UCSD-AML1 (cell line): Measurements from ENCODE around the gene MYO1D.
"Not testable (repeated sequence)": the region's sequence is repeated elsewhere in the genome, so short reads cannot be mapped to it uniquely, and the experiment has no call there.

Source experiments
- DNase-seq: peaks from one replicate; lab custom pipeline; 2025; ENCODE audit not compliant: unreplicated experiment; lab: John Stamatoyannopoulos, UW

MYO1D gene

DNA sequence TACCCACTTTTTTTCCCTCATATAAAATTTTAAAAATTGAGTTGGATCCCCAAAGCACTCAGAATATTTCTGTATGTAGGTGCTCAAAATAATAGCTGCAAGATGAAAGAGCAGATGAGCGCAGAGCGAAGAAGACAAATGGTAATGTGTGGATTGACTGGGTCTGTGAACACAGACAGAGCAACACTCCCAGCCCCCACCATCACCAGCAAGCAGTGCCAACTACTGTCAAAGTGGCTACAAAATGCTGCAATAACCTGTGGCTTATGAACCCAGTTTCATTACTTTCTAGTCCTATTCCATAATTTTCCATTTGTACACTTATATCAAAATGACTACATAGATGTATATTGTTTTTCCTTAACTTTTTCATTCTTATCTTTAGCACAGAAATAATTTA is 137.2 kb downstream of the MYO1D start:
- no peak for DNase-seq

DNA sequence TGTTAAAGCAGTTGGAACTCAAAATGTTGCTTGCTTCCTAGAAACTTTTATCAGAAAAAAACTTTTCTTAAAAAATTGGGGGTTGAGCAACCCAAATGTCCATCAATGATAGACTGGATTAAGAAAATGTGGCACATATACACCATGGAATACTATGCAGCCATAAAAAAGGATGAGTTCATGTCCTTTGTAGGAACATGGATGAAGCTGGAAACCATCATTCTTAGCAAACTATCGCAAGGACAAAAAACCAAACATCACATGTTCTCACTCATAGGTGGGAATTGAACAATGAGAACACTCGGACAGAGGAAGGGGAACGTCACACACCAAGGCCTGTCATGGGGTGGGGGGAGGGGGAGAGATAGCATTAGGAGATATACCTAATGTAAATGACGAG is 137.8 kb downstream of the MYO1D start:
- not testable (repeated sequence) for DNase-seq

DNA sequence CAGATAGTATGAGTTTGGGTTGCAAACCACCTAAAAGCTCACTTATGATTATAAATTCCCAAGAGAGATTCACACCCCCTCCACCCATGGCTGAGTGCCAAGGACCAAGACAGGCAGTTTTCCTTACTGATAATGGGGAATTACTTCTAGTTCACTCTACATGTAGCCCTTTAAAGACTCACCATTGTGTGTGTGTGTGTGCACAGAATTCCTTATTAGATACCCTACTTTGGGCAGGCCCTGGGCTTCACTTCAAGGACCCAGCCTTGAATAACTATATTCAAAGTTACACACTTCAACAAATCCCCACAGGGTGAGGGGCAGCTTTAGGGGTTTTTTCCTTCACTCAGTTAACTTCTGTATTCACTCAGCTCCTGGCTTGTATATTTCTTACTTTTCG is 143.5 kb downstream of the MYO1D start:
- no peak for DNase-seq

DNA sequence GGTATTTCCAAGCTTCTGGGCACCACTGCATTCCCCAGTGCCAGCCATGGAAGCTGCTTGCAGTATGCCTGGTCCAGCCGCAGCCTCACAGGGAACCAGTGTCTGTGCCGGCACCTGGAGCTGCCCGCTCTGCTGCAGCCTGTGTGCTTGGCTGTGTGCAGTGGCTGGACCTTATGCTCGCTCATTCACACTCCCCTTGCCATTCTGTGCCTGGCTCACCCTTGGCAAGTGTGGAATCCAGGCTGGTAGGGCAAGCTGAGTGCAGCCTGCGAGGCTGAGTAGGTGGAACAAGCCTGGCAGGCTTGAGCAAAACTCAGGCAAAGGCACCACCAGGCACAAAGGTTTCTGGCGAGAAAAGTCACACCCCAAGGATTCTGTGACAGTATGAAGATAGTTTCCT is 144.0 kb downstream of the MYO1D start:
- no peak for DNase-seq

DNA sequence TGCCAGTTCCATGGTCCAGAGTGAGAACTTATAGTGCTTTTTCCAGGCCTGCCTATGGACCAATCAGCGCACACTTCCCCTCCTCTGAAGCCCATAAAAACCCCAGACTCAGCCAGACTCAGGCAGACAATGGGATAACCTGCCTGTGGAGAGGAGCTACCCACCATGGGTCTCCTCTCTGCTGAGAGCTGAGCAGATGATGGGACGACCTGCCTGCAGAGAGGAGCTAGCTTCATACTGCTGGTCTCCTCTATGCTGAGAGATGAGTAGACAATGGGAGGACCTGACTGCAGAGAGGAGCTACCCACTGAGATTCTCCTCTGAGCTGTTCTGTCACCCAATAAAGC is 144.7 kb downstream of the MYO1D start:
- no peak for DNase-seq

DNA sequence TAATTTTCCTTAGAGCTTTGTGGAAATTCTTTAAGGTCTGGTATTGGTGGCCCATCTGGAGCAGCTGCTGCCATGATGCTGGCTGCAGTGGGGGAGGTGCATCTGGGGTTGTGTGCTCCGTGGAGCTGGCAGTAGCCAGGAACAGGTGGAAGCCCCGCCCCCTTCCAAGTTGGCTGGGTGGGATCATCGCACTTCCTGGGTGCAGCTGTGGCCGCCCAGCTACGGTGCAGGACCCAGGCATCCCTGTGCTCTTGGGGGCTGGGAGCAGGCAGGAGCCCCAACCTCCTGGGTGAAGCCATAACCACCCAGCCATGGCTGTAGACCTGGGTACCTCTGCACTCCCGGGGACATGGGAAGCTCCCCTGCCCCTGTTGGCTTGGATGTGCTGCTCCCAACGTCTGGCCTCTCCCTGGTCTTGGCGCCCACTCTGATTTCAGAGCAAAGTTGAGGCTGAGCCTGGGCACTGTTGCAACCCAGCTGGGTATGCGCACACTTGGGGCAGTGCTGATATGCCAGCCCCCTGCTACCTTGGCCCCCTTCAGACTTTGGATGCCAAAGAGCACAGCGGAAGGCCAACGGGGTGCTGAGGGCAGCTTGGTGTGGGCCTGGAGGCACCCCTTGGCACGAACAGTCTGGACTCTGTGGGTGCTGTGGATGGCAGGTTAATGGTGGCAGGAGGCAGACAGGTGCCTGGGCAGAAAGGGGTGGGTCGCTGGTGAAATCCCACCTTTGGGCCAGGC is 145.2 kb downstream of the MYO1D start:
- DNase-seq, result no peak

DNA sequence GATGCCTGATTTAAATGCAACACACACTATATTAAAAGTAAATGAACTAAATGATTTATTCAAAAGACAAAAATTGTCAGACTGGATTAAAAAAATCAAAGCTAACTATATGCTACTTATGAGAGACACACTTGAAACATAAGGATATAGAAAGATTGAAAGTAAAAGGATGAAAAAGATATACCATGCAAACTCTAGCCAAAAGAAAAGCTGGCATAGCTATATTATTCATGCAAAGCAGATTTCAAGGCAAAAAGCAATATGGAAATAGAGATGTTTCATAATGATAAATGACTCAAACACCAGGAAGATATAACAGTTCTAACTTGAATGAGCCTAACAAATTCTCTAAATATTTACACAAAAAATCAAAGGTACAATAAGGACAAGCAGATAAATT is 149.2 kb downstream of the MYO1D start:
- DNase-seq, result no peak

DNA sequence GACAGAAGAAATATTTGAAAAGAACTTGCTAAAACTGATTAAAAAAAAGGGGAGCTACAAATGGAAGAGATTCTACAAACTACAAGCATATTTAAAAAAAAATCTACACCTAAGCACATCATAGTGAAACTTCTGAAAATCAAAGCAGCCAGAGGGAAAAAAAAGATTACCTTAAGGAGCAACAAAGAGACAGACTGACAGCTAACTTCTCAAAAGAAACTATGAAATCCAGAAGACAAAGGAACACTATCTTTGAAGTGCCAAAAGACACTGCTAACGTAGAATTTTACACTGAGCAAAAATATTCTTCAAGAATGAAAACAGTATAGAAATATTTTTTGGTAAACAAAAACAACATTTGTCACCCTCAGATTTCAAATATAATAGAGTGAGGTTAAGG is 151.2 kb downstream of the MYO1D start:
- DNase-seq, result no peak

DNA sequence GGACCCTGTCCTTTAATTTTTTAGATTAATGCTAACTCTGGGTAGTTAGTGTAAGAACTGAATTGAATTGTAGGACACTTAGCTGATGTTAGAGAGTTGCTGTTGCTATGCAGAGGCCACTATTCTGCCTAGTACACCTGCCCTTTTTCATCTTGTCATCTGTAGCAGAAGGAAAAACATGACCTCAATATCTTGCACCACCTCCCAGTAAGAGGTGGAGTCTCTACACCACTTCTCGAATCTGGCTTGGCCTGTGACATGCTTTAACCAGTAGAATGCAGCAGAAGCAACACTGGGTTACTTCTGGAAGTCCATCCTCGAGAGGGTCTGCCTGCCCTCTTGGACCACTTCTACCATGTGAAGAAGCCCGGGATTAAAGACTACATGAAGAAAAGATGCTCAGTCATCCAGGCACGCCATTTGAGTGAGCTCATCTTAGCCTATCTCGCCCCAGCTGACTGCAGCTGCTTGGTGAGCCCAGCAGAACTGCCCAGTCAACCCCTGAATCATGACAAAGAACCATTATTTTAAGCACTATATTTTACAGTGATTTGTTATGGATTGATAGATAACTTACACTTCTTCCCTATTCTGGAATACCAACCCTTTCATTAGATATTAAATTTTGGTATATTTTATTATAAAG is 153.5 kb downstream of the MYO1D start:
- no peak for DNase-seq

DNA sequence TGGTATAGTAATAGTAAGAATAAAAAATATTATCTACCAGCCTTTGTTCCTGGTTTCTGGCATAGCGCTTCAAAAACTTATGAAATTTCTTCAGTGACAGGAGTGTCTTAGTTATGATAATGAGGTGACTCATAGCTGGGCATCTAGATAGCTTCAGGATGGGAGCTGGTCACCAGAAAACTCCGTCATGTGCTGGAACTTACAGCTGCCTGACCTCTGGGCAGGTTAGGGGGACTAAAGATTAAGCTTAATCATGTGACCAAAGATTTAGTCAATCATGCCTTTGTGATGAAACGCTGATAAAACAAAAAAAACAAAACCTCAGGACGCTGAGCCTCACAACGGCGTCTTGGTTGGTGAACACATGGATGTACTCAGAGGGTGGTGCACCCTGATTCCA is 154.2 kb downstream of the MYO1D start:
- DNase-seq, result no peak

DNA sequence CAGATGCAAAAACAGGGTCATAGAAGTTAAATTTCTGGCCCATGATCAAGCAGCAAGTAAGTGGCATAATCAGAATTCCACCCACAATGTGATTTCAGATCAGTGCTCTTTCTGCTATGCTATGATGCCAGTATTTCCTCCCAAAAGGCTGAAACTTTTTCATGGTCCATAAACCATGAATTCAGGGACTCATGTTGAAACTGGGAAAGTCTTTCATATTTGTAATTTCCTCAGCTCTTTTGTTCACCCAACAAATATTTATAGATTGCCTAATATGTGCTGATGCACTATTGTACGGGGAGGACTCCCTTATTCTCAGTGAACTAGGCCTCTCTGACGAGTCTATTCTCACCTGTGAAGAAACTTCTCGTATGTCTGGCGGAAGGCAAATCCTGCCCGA is 156.3 kb downstream of the MYO1D start:
- DNase-seq, result no peak

DNA sequence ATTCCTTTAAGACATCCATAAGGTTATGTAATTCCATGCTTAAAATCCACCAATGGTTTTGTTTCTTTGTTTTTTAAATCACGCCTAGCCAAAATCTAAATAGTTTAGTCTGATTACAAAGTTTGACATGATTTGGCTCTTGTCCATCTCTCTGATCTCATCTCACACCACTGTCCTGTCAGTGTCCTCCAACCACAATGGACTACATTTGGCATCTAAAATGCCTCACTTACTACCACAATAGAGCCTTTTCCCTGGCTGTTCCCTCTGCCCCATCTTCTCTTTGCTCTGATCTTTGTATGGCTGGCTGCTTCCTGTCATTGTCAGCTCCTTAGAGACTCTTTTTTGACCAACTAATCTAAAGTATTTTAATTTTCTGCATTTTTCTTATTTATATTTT is 157.2 kb downstream of the MYO1D start:
- DNase-seq, result no peak

DNA sequence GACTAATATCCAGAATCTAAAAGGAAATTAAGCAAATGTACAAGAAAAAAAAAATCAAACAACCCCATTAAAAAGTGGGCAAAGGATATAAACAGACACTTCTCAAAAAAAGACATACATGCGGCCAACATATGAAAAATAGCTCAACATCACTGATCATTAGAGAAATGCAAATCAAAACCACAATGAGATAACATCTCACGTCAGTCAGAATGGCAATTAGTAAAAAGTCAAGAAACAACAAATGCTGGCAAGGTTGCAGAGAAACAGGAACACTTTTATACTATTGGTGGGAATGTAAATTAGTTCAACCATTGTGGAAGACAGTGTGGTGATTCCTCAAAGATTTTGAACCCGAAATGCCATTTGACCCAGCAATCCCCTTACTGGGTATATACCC is 162.0 kb downstream of the MYO1D start:
- DNase-seq, result not testable (repeated sequence)

DNA sequence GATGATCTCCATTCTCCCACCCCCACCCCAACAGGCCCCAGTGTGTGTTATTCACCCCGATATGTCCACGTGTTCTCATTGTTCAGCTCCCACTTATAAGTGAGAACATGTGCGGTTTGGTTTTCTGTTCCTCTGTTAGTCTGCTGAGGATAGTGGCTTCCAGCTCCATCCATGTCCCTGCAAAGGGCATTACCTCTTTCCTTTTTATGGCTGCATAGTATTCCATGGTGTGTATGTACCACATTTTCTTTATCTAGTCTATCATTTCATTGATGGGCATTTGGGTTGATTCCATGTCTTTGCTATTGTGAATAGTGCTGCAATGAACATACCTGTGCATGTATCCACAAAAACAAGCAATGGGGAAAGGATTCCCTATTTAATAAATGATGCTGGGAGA is 162.7 kb downstream of the MYO1D start:
- DNase-seq, result not testable (repeated sequence)

DNA sequence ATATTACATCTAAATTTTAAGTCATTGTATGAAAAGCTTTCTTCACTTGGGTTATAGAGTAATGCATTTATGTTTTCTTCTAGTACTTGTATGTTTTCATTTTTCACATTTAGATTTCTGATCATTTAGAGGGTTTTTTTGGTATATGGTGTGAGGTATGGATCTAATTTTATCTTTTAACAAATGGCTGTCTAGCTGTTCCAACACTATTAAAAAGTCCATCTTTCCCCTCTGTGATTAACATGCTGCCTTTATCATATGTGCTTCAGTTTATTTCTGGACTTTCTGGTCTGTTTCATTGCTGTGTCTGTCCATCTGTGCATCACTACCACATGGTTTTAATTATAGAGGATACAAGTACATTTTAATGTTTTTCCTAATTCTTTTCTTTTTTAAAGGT is 163.8 kb downstream of the MYO1D start:
- no peak for DNase-seq

DNA sequence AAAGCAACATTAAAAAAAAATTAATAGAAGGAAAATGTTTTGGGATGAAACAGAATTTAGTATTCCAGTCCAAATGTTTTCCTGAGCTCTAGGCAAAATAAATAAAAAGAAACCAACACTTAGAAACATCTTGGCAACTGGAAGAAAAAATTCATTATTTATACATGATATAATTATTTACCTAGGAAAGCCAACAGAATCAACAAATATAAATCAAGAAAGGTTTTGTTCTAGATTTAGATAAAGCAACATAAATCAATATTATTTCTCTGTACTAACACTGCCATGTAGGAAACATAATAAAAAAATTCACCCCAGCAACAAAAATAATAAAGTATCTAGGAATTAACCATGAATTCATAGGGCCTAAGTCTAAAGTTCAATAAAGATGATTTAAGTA is 167.4 kb downstream of the MYO1D start:
- no peak for DNase-seq

DNA sequence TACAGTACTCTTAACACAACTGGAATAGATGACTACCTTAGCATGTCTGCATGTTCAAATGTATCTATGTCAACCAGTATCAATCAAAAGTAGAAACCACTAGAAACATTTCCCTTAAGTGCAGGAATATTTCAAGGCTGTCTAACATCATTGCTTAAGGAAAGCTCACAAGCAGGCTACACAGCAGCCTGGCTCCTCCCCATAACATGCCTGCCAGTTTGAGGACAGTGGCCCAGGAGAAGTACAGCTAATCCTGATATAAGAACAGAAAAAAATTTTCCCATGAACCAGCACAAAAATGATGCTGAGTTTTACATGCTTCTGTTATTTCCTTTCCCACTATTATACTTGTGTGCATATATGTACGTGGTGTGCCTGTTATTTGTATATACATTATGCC is 175.1 kb downstream of the MYO1D start:
- DNase-seq, result no peak

DNA sequence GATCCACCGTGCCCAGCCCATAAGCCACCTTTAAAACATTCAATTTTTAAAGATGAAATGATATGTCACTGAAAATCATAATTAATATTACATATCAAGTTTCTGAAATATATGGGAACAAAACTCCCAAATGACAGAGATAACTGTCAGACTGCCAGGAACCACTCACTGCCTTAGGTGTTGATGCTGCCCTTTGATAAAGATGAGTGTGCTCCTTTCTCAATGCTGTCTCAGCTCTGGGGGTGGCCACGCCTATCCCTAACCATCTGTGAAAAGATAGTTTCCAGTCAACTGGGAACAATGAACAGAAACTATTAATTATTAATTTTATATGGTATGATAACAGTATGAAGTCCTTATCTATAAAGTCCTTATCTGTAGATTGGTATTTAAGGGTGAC is 177.7 kb downstream of the MYO1D start:
- no peak for DNase-seq

DNA sequence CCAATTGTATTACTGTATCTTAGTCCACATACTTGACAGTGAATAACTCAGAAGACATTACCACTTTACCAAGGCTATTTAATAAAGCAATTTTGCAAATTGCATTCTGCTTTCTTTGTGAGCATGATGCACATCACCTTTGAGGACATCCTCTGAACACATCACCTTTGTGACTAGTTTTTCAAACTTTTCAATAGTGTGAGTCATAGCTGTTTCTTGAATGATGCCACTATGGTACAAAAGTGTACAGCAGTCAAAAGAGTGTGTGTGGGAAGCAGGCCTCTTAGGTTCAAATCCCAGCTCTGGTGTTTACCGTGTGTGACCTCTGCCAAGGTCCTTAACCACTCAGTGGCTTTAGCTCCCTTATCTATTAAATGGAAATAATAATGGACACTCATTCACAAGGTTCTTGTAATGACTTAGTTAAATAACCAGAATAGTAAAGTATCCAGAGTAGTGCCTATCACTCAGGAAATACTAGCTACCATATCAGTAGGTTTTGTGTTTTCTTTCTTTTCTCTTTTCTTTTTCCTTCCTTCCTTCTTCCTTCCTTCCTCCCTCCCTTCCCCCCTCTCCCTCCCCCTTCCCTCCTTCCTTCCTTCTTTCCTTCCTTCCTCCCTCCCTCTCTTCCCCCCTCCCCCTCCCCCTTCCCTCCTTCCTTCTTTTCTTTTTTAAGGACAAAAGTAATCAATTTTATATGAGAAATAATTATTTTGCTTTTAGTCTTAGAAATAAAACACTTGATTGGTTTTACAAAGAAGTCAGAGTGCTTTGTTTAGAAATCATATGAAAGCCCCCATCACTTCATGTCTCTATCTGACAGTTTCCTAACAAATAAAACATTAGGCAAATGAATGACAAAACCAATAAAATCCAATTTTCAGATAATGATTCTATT is 178.9 kb downstream of the MYO1D start:
- DNase-seq, result no peak

DNA sequence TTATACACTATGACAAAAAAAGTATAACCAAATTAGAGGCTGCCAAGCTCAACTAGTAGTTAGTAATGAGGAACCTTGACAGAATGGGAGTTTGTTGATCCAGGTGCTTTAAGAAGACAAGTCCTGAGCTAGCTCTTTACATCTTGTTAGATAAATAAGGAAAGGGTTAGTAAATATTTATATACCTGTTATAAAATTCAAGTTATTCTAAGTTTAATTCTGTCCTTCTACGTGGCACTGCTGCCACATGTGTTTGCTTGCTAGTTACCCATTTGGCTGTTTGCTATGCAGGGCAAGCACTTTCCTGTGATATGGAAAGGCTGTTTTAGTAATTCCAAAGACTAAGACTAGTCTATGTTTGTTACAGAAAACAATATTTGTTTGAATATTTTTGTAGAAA is 180.5 kb downstream of the MYO1D start:
- no peak for DNase-seq

DNA sequence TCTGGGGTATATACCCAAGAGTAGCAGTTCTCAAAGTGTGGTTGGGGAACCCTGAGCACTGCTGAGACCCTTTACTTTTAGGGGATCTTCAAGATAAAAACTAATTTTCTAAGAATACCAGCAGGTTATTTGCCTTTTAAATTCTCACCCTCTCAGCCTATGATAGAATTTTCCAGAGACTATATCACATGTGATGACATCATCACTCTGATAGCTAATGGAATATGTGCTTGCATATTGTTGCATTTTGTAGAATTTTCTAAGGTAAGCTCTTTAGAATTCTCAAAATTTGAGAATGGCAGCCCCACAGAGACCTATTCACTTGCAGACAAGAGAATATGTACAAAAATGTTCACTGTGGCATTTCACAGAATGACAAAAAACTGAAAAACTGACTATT is 181.1 kb downstream of the MYO1D start:
- no peak for DNase-seq
